ENCODE measurements around the gene PKP4.

The PKP4 gene

DNA sequence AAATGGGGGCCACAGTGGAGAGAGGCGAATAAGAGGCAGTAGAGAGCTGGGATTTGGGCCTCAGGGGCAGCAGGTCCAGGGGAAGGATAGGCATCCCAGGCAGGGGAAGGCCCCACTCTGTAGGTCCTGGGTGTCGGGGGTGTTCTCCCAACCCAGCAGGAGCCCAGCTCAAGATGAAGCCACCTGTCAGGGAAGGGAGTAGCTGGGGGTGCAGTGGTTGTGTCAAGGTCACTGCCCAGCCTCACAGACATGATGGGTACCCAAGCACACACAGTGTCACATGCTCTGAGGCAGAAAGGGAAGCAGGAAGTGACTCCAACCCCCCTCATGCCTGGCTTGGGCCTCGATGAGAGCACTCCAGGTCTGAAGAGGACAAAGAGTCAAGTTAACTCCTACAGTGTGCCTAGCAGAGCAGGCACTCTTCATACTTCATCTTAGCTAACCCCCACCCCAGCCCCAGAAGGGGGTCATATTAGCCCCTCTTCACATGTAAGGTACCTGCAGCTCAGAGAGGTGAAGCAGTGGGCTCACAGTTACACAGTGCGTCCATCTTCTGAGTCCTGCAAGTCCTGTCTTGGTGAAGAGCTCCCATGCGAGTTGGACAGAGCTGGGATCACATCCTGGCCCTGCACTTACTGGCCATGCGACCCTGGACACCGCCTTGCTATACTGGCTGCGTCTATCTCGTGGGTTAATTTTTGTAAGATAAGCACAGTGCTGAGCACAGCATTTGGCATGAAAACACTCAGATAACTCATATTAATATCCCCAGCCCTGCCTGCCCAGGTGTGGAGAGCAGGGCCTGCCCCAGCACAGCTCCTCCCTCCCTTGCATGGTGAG lies 265.7 kb downstream of the PKP4 start:
- no peak overlapping the region for H3K4me3 ChIP-seq (replicated peaks; ENCODE audit: low read depth, low read length)
- DNase-seq (ENCODE audit: extremely low read depth, low read depth) = no peak
- TF ChIP-seq, protein P1, sequence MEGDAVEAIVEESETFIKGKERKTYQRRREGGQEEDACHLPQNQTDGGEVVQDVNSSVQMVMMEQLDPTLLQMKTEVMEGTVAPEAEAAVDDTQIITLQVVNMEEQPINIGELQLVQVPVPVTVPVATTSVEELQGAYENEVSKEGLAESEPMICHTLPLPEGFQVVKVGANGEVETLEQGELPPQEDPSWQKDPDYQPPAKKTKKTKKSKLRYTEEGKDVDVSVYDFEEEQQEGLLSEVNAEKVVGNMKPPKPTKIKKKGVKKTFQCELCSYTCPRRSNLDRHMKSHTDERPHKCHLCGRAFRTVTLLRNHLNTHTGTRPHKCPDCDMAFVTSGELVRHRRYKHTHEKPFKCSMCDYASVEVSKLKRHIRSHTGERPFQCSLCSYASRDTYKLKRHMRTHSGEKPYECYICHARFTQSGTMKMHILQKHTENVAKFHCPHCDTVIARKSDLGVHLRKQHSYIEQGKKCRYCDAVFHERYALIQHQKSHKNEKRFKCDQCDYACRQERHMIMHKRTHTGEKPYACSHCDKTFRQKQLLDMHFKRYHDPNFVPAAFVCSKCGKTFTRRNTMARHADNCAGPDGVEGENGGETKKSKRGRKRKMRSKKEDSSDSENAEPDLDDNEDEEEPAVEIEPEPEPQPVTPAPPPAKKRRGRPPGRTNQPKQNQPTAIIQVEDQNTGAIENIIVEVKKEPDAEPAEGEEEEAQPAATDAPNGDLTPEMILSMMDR (IDR thresholded peaks at IDR 0.05; ENCODE audit: low read depth, low read length, missing control alignments) = no peak

DNA sequence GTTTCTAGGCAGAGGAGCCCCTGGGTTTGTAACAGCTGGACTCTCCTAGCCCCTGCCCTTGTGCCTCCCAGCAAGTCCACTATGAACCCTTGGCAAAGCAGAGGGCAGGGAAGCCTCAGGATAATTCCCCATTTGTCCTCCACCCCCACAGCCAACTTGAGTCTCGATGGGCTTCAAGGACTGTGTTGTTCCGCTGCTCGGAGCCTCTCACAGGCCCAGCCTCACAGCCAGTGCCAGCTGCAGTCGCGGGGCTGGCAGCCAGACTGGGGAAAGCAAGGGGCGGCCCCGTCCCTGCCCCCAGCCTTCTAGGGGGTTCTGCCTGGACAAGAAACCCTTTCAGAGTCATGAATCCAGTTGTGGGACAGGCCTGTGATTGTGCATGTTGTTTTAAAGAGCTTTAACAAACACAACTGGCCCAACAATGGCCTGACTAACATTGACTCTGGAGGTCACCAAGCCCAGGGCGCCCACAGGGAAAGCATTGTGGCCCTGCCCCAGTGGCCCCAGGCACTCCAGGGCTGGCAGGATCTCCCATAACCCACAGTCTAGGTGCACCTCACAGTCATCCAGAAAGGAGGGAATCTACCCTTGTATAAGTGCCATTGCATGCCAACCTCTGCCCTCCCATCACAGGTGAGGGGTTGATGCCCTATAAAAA lies 266.6 kb downstream of the PKP4 start:
- TF ChIP-seq, protein P1 (IDR thresholded peaks at IDR 0.05; ENCODE audit: low read depth, low read length, missing control alignments) = no peak

GRCh38 chr2:158723921-158724802 lies 267.4 kb downstream of the PKP4 start:
- TF ChIP-seq, protein P1 (IDR thresholded peaks at IDR 0.05; ENCODE audit: low read depth, low read length, missing control alignments) = peak; percentile 24
- no peak for DNase-seq (ENCODE audit: extremely low read depth, low read depth)
- H3K4me3 ChIP-seq (replicated peaks; ENCODE audit: low read depth, low read length) = no peak overlapping the region

More for the DNA sequence above, 266.6 kb downstream of the PKP4 start:
- no peak for DNase-seq (ENCODE audit: extremely low read depth, low read depth)
- no peak overlapping the region for H3K4me3 ChIP-seq (replicated peaks; ENCODE audit: low read depth, low read length)

- no peak for DNase-seq (ENCODE audit: extremely low read depth, low read depth)
- TF ChIP-seq, protein P1 (IDR thresholded peaks at IDR 0.05; ENCODE audit: low read depth, low read length, missing control alignments) = no peak
- no peak overlapping the region for H3K4me3 ChIP-seq (replicated peaks; ENCODE audit: low read depth, low read length)
Observed at GRCh38 chr2:158724803-158725381, 268.1 kb downstream of the PKP4 start.

- DNase-seq (ENCODE audit: extremely low read depth, low read depth) = no peak
- H3K4me3 ChIP-seq (replicated peaks; ENCODE audit: low read depth, low read length) = no peak overlapping the region
- TF ChIP-seq, protein P1 (IDR thresholded peaks at IDR 0.05; ENCODE audit: low read depth, low read length, missing control alignments) = no peak
Observed at GRCh38 chr2:158725441-158725891, 268.7 kb downstream of the PKP4 start.
